Stomach (tissue), 4 donors: Measurements from ENCODE around the gene TMEM161B.

Source experiments
- CTCF ChIP-seq, 7 experiments: fragments of 450-650 bp in 4 of 7; fragments of 200-600 bp in 3 of 7; sonication (generic) in 3 of 7; IDR thresholded peaks; one replicate each; pipeline ENCODE4 v1.5.1; 2016 to 2019; ENCODE audit warnings: antibody characterized with exemption in 7 of 7, control low read depth in 2 of 7, mild to moderate bottlenecking in 1 of 7
- EP300 ChIP-seq: sonication (generic); formaldehyde crosslinking; IDR thresholded peaks from one replicate; pipeline ENCODE4 v1.6.1; 2017; ENCODE audit warnings: antibody characterized with exemption
- POLR2A ChIP-seq, 4 donors: fragments of 450-650 bp; IDR thresholded peaks; one replicate each; pipeline ENCODE4 v1.6.1; 2016; ENCODE audit warnings: antibody characterized with exemption in 4 of 4, control low read depth in 2 of 4, mild to moderate bottlenecking in 1 of 4, moderate library complexity in 1 of 4
- POLR2AphosphoS5 ChIP-seq, 3 donors: sonication (generic); formaldehyde crosslinking; IDR thresholded peaks; one replicate each; pipeline ENCODE4 v1.6.1; 2016; ENCODE audit warnings: antibody characterized with exemption in 3 of 3

- TF ChIP-seq CTCF (IDR thresholded peaks at IDR 0.05) (no peak), POLR2AphosphoS5 (IDR thresholded peaks at IDR 0.05) (no peak), POLR2A (IDR thresholded peaks at IDR 0.05) (no peak), EP300 (no peak)
Observed at GRCh38 chr5:88145611-88146467, 122.8 kb downstream of the TMEM161B start.
